ENCODE measurements around the gene ZNF556. TPM values are rescaled to one million over a fixed set of nuclear protein-coding genes. Genes with fewer than 3 reads are reported as not detected.

The ZNF556 gene
- total RNA-seq, 1 donor from 2014 or later = not detected

DNA sequence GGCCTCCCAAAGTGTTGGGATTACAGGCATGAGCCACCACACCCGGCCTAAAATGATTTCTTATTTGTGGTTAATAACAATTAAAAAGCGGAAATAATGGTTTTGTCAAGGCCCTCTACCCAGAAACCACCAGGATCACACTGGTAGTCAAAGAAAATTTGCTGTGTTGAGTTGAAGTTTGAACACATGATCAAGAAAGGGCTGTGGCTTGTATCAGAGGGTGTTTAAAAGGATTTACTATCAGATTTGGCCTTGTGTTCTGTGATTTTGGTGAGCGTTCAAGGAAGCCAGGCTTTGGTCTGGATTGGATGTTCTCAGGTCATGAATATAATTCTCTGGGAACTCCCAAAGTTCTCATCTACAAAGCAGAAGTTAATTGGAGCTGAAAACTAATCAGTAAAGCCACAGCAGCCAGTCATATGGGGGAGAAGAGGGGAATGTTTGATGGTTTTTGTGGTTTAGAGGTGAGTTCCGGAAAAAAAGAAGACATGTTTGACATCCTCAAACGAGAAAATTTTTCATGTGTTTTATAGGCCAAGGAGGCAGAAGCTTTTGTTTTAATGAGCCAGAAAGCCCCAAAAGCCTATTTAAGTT is 10.6 kb upstream of the ZNF556 start:
- TF ChIP-seq, protein P1, sequence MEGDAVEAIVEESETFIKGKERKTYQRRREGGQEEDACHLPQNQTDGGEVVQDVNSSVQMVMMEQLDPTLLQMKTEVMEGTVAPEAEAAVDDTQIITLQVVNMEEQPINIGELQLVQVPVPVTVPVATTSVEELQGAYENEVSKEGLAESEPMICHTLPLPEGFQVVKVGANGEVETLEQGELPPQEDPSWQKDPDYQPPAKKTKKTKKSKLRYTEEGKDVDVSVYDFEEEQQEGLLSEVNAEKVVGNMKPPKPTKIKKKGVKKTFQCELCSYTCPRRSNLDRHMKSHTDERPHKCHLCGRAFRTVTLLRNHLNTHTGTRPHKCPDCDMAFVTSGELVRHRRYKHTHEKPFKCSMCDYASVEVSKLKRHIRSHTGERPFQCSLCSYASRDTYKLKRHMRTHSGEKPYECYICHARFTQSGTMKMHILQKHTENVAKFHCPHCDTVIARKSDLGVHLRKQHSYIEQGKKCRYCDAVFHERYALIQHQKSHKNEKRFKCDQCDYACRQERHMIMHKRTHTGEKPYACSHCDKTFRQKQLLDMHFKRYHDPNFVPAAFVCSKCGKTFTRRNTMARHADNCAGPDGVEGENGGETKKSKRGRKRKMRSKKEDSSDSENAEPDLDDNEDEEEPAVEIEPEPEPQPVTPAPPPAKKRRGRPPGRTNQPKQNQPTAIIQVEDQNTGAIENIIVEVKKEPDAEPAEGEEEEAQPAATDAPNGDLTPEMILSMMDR (IDR thresholded peaks at IDR 0.05; ENCODE audit: unreplicated experiment) = no peak
- Mint-ChIP-seq H3K4me1 (ENCODE audit: low read depth) (no peaks in the 10 kb centered on the region), H3K27me3 (no peaks in the 10 kb centered on the region), H3K36me3 (ENCODE audit: insufficient read depth) (peaks cover 68% of the 10 kb centered on the region), H3K27ac (no peak overlapping the region), H3K9me3 (ENCODE audit: low read depth) (peaks cover 49% of the 10 kb centered on the region), H3K4me3 (ENCODE audit: low read depth) (no peak overlapping the region)
- no peak for DNase-seq (ENCODE audit: low spot score, unreplicated experiment)

DNA sequence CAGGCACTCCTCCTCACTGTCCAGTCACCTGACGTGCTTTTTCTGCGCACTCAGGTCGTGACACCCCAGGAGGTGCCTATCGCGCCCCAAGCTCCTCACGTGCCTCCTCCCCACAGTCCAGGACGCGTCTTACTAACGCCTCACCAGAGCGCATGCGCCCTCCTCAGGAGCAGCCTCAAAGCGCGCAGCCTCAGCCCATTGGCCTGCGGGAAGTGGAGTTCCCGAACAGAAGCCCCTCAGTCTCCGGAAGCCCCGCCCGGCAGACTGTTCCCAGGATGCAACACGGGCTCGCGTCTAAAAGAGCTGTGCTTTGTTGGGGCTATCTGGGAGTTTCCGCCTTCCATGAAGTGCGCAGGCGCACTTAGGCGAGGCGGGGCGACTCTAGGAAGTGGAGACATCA is 8.3 kb upstream of the ZNF556 start:
- Mint-ChIP-seq H3K4me1 (ENCODE audit: low read depth) (no peaks in the 10 kb centered on the region), H3K9me3 (ENCODE audit: low read depth) (peaks cover 37% of the 10 kb centered on the region), H3K36me3 (ENCODE audit: insufficient read depth) (peaks cover 49% of the 10 kb centered on the region), H3K27me3 (no peaks in the 10 kb centered on the region), H3K27ac (no peak overlapping the region), H3K4me3 (ENCODE audit: low read depth) (no peak overlapping the region)
- DNase-seq (ENCODE audit: low spot score, unreplicated experiment) = no peak
- TF ChIP-seq, protein P1 (IDR thresholded peaks at IDR 0.05; ENCODE audit: unreplicated experiment) = no peak

DNA sequence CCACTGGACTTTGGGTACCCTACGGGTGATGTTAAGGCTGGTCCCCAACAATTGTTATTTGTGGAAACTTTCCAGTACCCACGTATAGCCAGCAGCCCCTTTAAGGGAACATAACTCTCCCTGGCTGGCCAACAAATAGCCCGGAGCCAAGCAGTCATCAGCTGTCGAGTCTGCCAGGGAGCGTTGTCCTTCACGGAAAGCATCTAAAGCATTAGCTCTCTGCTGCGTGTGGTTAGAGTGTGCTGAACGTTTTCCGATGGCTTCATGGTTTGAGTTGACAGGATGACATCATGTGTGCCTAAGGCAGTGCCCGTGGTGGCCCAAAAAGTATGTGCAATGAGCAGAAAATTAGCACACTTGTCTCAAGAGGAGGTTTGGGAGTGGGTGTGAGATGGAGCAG is 3.3 kb upstream of the ZNF556 start:
- peaks cover 13% of the 10 kb centered on the region for H3K36me3 Mint-ChIP-seq (ENCODE audit: insufficient read depth)
- no peaks in the 10 kb centered on the region for H3K27me3 Mint-ChIP-seq
- DNase-seq (ENCODE audit: low spot score, unreplicated experiment) = no peak
- H3K27ac Mint-ChIP-seq = peak overlapping the region; percentile 67
- H3K9me3 Mint-ChIP-seq (ENCODE audit: low read depth) = peaks cover 18% of the 10 kb centered on the region
- peaks cover 12% of the 10 kb centered on the region for H3K4me1 Mint-ChIP-seq (ENCODE audit: low read depth)
- no peak overlapping the region for H3K4me3 Mint-ChIP-seq (ENCODE audit: low read depth)
- TF ChIP-seq, protein P1 (IDR thresholded peaks at IDR 0.05; ENCODE audit: unreplicated experiment) = no peak

DNA sequence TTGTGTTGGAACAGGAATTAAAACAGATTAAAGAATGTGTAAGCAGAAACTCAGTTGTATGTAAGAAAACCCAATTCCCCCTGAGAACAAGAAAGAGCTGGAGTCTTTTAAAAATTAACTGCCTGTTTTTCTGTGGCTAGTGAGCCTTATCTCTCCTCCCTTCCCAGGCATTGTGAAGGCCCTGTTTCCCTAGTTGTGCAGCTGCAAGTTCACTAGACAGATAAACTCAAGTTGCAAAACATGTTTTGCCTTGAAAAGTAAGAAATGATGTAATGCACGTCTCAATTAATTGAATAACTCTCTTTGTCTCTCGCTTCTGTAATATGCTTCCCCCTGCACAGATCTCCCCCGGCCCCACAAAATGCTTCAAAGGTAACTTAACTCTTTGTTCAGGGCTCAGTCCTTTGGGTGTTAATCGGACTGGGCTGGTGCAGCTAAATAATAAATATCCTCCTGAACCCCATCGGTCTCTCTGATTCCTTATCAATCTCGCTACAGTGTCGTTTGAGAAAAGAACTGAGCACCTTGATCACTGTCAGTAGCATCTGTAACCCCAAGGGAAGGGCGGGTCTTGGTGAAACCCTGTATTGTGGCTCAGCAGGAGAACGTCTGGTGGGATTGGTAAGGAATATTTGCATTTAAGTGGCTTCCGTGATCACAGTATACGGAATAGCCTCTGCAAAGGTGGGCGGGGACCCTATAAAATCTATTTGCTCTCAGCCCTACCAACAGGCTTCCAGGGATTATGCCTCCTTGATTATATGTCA is 1.6 kb upstream of the ZNF556 start:
- H3K36me3 Mint-ChIP-seq (ENCODE audit: insufficient read depth) = peaks cover 7% of the 10 kb centered on the region
- TF ChIP-seq, protein P1 (IDR thresholded peaks at IDR 0.05; ENCODE audit: unreplicated experiment) = no peak
- peak overlapping the region; percentile 22 for H3K4me3 Mint-ChIP-seq (ENCODE audit: low read depth)
- H3K9me3 Mint-ChIP-seq (ENCODE audit: low read depth) = peaks cover 13% of the 10 kb centered on the region
- H3K27ac Mint-ChIP-seq = peak overlapping the region; percentile 93
- no peak for DNase-seq (ENCODE audit: low spot score, unreplicated experiment)
- H3K4me1 Mint-ChIP-seq (ENCODE audit: low read depth) = peaks cover 12% of the 10 kb centered on the region
- H3K27me3 Mint-ChIP-seq = no peaks in the 10 kb centered on the region

DNA sequence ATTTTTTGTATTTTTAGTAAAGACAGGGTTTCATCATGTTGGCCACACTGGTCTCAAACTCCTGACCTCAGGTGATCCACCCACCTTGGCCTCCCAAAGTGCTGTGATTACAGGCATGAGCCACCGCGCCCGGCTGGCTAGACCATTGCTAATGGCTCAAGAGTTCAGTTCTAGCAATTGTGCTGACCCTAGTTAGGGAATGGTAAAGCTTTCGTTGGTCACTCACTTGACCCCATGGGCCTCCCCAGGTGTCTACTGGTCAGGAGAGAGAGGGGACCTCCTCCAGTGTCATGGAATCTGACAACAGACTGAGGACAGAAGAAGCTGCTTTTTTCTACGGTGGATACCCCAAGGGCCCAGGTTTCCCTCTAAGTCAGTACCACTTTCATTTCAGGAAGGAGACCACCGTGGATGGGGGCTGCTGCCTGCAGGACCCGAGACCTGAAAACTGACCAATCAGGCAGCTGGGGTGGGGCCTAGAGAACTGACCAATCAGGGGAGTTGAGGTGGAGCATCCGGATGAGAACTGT is 575 bp upstream of the ZNF556 start:
- Mint-ChIP-seq H3K27me3 (no peaks in the 10 kb centered on the region), H3K36me3 (ENCODE audit: insufficient read depth) (peaks cover 8% of the 10 kb centered on the region), H3K4me3 (ENCODE audit: low read depth) (no peak overlapping the region), H3K4me1 (ENCODE audit: low read depth) (peaks cover 12% of the 10 kb centered on the region), H3K27ac (no peak overlapping the region), H3K9me3 (ENCODE audit: low read depth) (peaks cover 20% of the 10 kb centered on the region)
- no peak for DNase-seq (ENCODE audit: low spot score, unreplicated experiment)
- TF ChIP-seq, protein P1 (IDR thresholded peaks at IDR 0.05; ENCODE audit: unreplicated experiment) = no peak
